ENCODE measurements around the gene RUBCNL. TPM values are rescaled to one million over a fixed set of nuclear protein-coding genes. Genes with fewer than 3 reads are reported as not detected.

Gene RUBCNL, protein sequence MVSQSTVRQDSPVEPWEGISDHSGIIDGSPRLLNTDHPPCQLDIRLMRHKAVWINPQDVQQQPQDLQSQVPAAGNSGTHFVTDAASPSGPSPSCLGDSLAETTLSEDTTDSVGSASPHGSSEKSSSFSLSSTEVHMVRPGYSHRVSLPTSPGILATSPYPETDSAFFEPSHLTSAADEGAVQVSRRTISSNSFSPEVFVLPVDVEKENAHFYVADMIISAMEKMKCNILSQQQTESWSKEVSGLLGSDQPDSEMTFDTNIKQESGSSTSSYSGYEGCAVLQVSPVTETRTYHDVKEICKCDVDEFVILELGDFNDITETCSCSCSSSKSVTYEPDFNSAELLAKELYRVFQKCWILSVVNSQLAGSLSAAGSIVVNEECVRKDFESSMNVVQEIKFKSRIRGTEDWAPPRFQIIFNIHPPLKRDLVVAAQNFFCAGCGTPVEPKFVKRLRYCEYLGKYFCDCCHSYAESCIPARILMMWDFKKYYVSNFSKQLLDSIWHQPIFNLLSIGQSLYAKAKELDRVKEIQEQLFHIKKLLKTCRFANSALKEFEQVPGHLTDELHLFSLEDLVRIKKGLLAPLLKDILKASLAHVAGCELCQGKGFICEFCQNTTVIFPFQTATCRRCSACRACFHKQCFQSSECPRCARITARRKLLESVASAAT
- 0.06 to 0.37 TPM (median 0.06 TPM) in 5 replicates for total RNA-seq (2022; extraction: Qiagen RNA extraction)

GRCh38 chr13:46387064-46387851 lies at the start of gene RUBCNL:
TSS of gene RUBCNL (minus strand) at chr13:46387252. CDS start at chr13:46372475, 14,777 bp downstream.

Other genes starting within 250 kb of the RUBCNL start
- 0.09 to 0.16 TPM (median 0.14 TPM) in 5 replicates for gene LCP1, start 205.1 kb downstream of the RUBCNL start, total RNA-seq (2022; extraction: Qiagen RNA extraction)
- gene LRRC63, start 175.3 kb downstream of the RUBCNL start, total RNA-seq (2022; extraction: Qiagen RNA extraction) = 0.05 to 0.13 TPM in 2 of 5 replicates, not detected in the others
- 6.8 to 8.2 TPM (median 8.0 TPM) in 5 replicates for gene LRCH1, start 165.9 kb upstream of the RUBCNL start, total RNA-seq (2022; extraction: Qiagen RNA extraction)

All from A549 treated with CORT108297 at 1 μM for 4 hours (cell line).